Panc1 (cell line): ENCODE data around the gene ANKRD22. TPM values are rescaled to one million over a fixed set of nuclear protein-coding genes. Genes with fewer than 3 reads are reported as not detected.

Experiments used
- ATAC-seq: fragments of 200-7000 bp; cut with Tn5 transposase; 2 replicates; pipeline ENCODE4 v1.9.1; 2020; ENCODE audit warnings: mild to moderate bottlenecking, moderate library complexity
- BruUV-seq: library from RNA; stranded (reverse); fragments of 400-500 nt; replicated peaks from 2 replicates; lab custom pipeline; 2021; lab: Mats Ljungman, UMichigan
- CTCF ChIA-PET: fragments of 300-600 bp; sonication (Branson Sonifier 250); formaldehyde crosslinking; loops from one replicate; lab custom pipeline; 2022; ENCODE audit warnings: antibody characterized with exemption; lab: Charles Lee
- POLR2A ChIA-PET: fragments of 300-600 bp; sonication (Branson Sonifier 250); formaldehyde crosslinking; loops from one replicate; lab custom pipeline; 2022; ENCODE audit warnings: antibody characterized with exemption; lab: Charles Lee
- DNase-seq: peaks from one replicate; pipeline ENCODE4 v3.0.0-alpha.2; 2010; ENCODE audit warnings: low read depth, low spot score
- H3K27ac ChIP-seq: 2 replicates; pipeline ENCODE4 v1.5.1; 2011; ENCODE audit warnings: mild to moderate bottlenecking, low read length, inconsistent platforms
- H3K27me3 ChIP-seq: fragments of 200-500 bp; sonication (Bioruptor generic); 2 replicates; pipeline ENCODE4 v1.6.0; 2014; ENCODE audit warnings: low read length, inconsistent platforms; ENCODE audit not compliant: control insufficient read depth, insufficient read depth
- H3K36me3 ChIP-seq: fragments of 200-500 bp; sonication (Bioruptor generic); 2 replicates; pipeline ENCODE4 v1.5.1; 2014; ENCODE audit warnings: inconsistent platforms, mild to moderate bottlenecking, low read length, moderate library complexity; ENCODE audit not compliant: control insufficient read depth, insufficient read depth
- H3K4me1 ChIP-seq: 2 replicates; pipeline ENCODE4 v1.5.1; 2011; ENCODE audit warnings: inconsistent platforms, mild to moderate bottlenecking, low read length, moderate library complexity; ENCODE audit not compliant: control insufficient read depth, insufficient read depth
- H3K4me3 ChIP-seq, 2 experiments: 2 replicates each; pipeline ENCODE4 v1.5.1; 2011 to 2012; ENCODE audit warnings: low read depth in 2 of 2, low read length in 2 of 2, mild to moderate bottlenecking in 2 of 2, inconsistent platforms in 1 of 2, moderate library complexity in 1 of 2
- H3K9me3 ChIP-seq: fragments of 200-500 bp; sonication (Bioruptor generic); 2 replicates; pipeline ENCODE4 v1.5.1; 2014; ENCODE audit warnings: low read depth, mild to moderate bottlenecking, inconsistent platforms, low read length, moderate library complexity; ENCODE audit not compliant: control insufficient read depth, insufficient read depth
- POLR2AphosphoS5 ChIP-seq: IDR thresholded peaks from 2 replicates; pipeline ENCODE4 v1.6.1; 2012; ENCODE audit warnings: mild to moderate bottlenecking, low read depth, low read length, moderate library complexity
- SIN3A ChIP-seq: IDR thresholded peaks from 2 replicates; pipeline ENCODE4 v1.6.1; 2012; ENCODE audit warnings: low read depth, mild to moderate bottlenecking, low read length, moderate library complexity, borderline replicate concordance; ENCODE audit not compliant: insufficient read depth
- TCF7L2 ChIP-seq: IDR thresholded peaks from 2 replicates; pipeline ENCODE4 v1.6.1; 2011; ENCODE audit warnings: mild to moderate bottlenecking, low read depth, low read length, inconsistent platforms
- in situ Hi-C: cut with HindIII; loops from 2 replicates; pipeline ENCODE4 v1.10.0; 2016; ENCODE audit warnings: low sequenced_read_pairs, low pct_unique_long_range_greater_than_20kb
- intact Hi-C: fragments of 100-400 bp; cut with micrococcal nuclease; formaldehyde crosslinking; loops from one replicate; pipeline ENCODE4 v1.10.0; 2022; ENCODE audit not compliant: unreplicated experiment
- total RNA-seq: library from RNA; stranded (reverse); gene quantifications from one replicate; pipeline ENCODE4 v1.2.1, GENCODE V29; 2021; ENCODE audit not compliant: unreplicated experiment
- TF ChIP-seq, protein P1 (sequence below): fragments of 450-650 bp; IDR thresholded peaks from 2 replicates; pipeline ENCODE4 v1.5.1; 2017; ENCODE audit warnings: mild to moderate bottlenecking
- TF ChIP-seq, protein P2 (sequence below), 2 experiments: IDR thresholded peaks; 2 replicates each; pipeline ENCODE4 v1.6.1; 2011 to 2012; ENCODE audit warnings: low read depth in 2 of 2, control low read depth in 1 of 2, low read length in 1 of 2, mild to moderate bottlenecking in 1 of 2, moderate library complexity in 1 of 2; ENCODE audit not compliant: insufficient read depth in 1 of 2

The ANKRD22 gene
- total RNA-seq, 1 experiment from 2014 or later: 0.15 TPM

DNA sequence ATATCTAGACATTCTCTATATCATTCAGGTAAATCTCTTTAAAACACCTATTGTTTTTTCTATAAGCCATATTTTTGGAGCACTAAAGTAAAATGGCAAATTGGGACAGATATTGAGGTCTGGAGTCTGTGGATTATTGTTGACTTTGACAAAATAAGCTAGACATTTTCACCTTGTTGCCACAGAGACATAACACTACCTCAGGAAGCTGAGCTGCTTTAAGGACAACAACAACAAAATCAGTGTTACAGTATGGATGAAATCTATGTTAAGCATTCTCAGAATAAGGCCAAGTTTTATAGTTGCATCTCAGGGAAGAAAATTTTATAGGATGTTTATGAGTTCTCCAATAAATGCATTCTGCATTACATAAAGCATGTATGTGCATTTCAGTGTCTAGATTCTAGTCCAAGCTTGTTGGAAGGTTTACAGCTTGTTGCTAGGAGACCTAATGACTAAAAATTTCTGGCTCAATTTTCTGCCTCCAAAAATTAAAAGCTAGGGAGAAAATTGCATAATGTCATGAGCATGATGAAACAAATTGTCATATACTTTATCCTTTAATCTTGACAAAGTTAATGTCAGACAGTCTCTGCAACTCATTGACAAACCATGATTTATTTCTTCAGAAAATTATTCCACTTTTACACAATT, 30.8 kb downstream of the ANKRD22 start:
- ATAC-seq (no peak), DNase-seq (no peak)
- no peaks in the 10 kb centered on the region for H3K4me1 ChIP-seq
- H3K4me3 ChIP-seq: no peak overlapping the region
- H3K27me3 ChIP-seq: 0 out of 2 replicates have a peak, but pooled peaks cover 2% of the 10 kb centered on the region
- TF ChIP-seq POLR2AphosphoS5 (no peak), TCF7L2 (no peak)
- no peaks in the 10 kb centered on the region for H3K36me3 ChIP-seq
- in situ Hi-C loops (no loop called here), intact Hi-C loops (no loop called here)
- no TSS peak for BruUV-seq
- no peak overlapping the region for H3K27ac ChIP-seq
- ChIA-PET POLR2A (interaction anchor here (0.7 kb wide), 1 partner anchor 45 kb away, joined by 4 read pairs; no protein-coding TSS in a partner anchor), CTCF (no interaction called here)
- H3K9me3 ChIP-seq: no peaks in the 10 kb centered on the region

DNA sequence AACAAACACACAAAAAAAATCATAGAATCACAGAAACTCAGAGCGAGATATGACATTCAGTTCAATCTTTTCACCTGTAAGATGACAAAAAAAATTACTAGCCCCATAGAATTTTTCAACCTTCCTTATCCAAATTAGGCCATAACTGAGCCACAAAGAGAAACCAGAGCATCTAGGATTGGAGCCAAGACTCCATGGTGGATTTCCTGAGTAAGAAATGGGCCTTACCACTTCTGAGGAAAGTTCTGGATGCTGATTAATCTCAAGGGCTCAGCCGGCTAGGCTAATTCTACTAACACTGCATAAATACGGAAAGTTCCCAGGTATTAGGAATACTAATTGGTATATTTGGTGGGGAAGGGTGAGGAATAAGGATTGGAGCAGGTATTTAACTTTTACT, 32.4 kb downstream of the ANKRD22 start:
- in situ Hi-C loops: no loop called here
- no peak for ATAC-seq
- BruUV-seq: no TSS peak
- POLR2A ChIA-PET: no interaction called here
- TF ChIP-seq, protein P1, sequence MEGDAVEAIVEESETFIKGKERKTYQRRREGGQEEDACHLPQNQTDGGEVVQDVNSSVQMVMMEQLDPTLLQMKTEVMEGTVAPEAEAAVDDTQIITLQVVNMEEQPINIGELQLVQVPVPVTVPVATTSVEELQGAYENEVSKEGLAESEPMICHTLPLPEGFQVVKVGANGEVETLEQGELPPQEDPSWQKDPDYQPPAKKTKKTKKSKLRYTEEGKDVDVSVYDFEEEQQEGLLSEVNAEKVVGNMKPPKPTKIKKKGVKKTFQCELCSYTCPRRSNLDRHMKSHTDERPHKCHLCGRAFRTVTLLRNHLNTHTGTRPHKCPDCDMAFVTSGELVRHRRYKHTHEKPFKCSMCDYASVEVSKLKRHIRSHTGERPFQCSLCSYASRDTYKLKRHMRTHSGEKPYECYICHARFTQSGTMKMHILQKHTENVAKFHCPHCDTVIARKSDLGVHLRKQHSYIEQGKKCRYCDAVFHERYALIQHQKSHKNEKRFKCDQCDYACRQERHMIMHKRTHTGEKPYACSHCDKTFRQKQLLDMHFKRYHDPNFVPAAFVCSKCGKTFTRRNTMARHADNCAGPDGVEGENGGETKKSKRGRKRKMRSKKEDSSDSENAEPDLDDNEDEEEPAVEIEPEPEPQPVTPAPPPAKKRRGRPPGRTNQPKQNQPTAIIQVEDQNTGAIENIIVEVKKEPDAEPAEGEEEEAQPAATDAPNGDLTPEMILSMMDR: no peak
- no peak for TF ChIP-seq SIN3A
- TF ChIP-seq, protein P2, sequence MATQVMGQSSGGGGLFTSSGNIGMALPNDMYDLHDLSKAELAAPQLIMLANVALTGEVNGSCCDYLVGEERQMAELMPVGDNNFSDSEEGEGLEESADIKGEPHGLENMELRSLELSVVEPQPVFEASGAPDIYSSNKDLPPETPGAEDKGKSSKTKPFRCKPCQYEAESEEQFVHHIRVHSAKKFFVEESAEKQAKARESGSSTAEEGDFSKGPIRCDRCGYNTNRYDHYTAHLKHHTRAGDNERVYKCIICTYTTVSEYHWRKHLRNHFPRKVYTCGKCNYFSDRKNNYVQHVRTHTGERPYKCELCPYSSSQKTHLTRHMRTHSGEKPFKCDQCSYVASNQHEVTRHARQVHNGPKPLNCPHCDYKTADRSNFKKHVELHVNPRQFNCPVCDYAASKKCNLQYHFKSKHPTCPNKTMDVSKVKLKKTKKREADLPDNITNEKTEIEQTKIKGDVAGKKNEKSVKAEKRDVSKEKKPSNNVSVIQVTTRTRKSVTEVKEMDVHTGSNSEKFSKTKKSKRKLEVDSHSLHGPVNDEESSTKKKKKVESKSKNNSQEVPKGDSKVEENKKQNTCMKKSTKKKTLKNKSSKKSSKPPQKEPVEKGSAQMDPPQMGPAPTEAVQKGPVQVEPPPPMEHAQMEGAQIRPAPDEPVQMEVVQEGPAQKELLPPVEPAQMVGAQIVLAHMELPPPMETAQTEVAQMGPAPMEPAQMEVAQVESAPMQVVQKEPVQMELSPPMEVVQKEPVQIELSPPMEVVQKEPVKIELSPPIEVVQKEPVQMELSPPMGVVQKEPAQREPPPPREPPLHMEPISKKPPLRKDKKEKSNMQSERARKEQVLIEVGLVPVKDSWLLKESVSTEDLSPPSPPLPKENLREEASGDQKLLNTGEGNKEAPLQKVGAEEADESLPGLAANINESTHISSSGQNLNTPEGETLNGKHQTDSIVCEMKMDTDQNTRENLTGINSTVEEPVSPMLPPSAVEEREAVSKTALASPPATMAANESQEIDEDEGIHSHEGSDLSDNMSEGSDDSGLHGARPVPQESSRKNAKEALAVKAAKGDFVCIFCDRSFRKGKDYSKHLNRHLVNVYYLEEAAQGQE (IDR thresholded peaks at IDR 0.05; ENCODE audit: insufficient read depth in 1 of 2, low read depth in 2 of 2, low read length in 1 of 2): no peak
- no peak for TF ChIP-seq POLR2AphosphoS5
- TF ChIP-seq TCF7L2: no peak
- no peaks in the 10 kb centered on the region for H3K9me3 ChIP-seq
- H3K27ac ChIP-seq: no peak overlapping the region
- DNase-seq: no peak
- CTCF ChIA-PET: no interaction called here
- H3K4me1 ChIP-seq: no peaks in the 10 kb centered on the region
- H3K36me3 ChIP-seq: no peaks in the 10 kb centered on the region
- 0 out of 2 replicates have a peak, but pooled peaks cover 2% of the 10 kb centered on the region for H3K27me3 ChIP-seq
- no peak overlapping the region for H3K4me3 ChIP-seq
- intact Hi-C loops: no loop called here

DNA sequence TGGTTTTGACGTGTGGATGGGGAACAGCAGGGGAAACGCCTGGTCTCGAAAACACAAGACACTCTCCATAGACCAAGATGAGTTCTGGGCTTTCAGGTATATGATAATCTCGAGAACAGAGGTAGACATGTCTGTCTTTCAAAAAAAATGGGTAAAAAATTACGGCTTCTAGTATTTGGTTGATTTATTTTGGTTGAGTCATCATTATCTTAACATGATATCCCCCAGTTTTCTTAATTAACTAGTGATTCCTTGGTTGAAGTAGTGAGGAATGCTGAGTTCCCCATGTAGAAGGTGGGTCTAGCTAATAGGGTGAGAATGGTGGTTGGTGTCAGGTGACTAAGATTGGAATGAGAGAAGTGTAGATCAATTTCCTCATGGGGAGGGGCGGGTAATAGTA, 38.4 kb downstream of the ANKRD22 start:
- in situ Hi-C loops: no loop called here

More for the DNA sequence above, 38.4 kb downstream of the ANKRD22 start:
- no peak for DNase-seq
- intact Hi-C loops: loop anchor here (5.0 kb wide), 2 partner anchors 126 to 226 kb away; partner anchors contain the start of gene LIPJ
- ChIA-PET POLR2A (no interaction called here), CTCF (no interaction called here)
- no TSS peak for BruUV-seq
- no peaks in the 10 kb centered on the region for H3K4me1 ChIP-seq
- no peaks in the 10 kb centered on the region for H3K36me3 ChIP-seq
- ATAC-seq: no peak
- TF ChIP-seq, protein P2 (IDR thresholded peaks at IDR 0.05; ENCODE audit: insufficient read depth in 1 of 2, low read depth in 2 of 2, low read length in 1 of 2): no peak
- TF ChIP-seq SIN3A: no peak
- no peak for TF ChIP-seq POLR2AphosphoS5
- no peak overlapping the region for H3K27ac ChIP-seq
- 0 out of 2 replicates have a peak, but pooled peaks cover 2% of the 10 kb centered on the region for H3K27me3 ChIP-seq
- no peaks in the 10 kb centered on the region for H3K9me3 ChIP-seq
- no peak overlapping the region for H3K4me3 ChIP-seq
